Measurements from ENCODE around the gene PRSS27.
"Not testable (repeated sequence)": the region's sequence is repeated elsewhere in the genome, so short reads cannot be mapped to it uniquely, and the experiment has no call there.

- TF ChIP-seq, protein P1, sequence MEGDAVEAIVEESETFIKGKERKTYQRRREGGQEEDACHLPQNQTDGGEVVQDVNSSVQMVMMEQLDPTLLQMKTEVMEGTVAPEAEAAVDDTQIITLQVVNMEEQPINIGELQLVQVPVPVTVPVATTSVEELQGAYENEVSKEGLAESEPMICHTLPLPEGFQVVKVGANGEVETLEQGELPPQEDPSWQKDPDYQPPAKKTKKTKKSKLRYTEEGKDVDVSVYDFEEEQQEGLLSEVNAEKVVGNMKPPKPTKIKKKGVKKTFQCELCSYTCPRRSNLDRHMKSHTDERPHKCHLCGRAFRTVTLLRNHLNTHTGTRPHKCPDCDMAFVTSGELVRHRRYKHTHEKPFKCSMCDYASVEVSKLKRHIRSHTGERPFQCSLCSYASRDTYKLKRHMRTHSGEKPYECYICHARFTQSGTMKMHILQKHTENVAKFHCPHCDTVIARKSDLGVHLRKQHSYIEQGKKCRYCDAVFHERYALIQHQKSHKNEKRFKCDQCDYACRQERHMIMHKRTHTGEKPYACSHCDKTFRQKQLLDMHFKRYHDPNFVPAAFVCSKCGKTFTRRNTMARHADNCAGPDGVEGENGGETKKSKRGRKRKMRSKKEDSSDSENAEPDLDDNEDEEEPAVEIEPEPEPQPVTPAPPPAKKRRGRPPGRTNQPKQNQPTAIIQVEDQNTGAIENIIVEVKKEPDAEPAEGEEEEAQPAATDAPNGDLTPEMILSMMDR (conservative IDR thresholded peaks at IDR 0.05; ENCODE audit: low read depth, low read length), result not testable (repeated sequence)
- not testable (repeated sequence) for TF ChIP-seq POLR2A (IDR thresholded peaks at IDR 0.05; ENCODE audit: low read depth, low read length); MXI1 (IDR thresholded peaks at IDR 0.05; ENCODE audit: borderline replicate concordance, low read depth, low read length); RCOR1 (IDR thresholded peaks at IDR 0.05; ENCODE audit: insufficient replicate concordance, low read length); CEBPB (IDR thresholded peaks at IDR 0.05; ENCODE audit: low read depth, low read length); MAFK (IDR thresholded peaks at IDR 0.05; ENCODE audit: low read depth, low read length); SMC3 (IDR thresholded peaks at IDR 0.05; ENCODE audit: low read depth, low read length); RFX5 (IDR thresholded peaks at IDR 0.05; ENCODE audit: low read depth, low read length); RAD21 (IDR thresholded peaks at IDR 0.05; ENCODE audit: low read length); BHLHE40 (IDR thresholded peaks at IDR 0.05; ENCODE audit: low read depth, low read length)
- TF ChIP-seq, protein P2, sequence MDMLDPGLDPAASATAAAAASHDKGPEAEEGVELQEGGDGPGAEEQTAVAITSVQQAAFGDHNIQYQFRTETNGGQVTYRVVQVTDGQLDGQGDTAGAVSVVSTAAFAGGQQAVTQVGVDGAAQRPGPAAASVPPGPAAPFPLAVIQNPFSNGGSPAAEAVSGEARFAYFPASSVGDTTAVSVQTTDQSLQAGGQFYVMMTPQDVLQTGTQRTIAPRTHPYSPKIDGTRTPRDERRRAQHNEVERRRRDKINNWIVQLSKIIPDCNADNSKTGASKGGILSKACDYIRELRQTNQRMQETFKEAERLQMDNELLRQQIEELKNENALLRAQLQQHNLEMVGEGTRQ (IDR thresholded peaks at IDR 0.05; ENCODE audit: low read depth, low read length), result not testable (repeated sequence)
Observed at GRCh38 chr16:2680360-2680759, 39.7 kb downstream of the PRSS27 start.
